Measurements from ENCODE around the gene GAB4. TPM values are rescaled to one million over a fixed set of nuclear protein-coding genes. Genes with fewer than 3 reads are reported as not detected.
"Not testable (repeated sequence)": the region's sequence is repeated elsewhere in the genome, so short reads cannot be mapped to it uniquely, and the experiment has no call there.

Gene GAB4
- total and polyA plus RNA-seq, 3 experiments from 2014 or later, result not detected

GRCh38 chr22:16937811-16938210 lies 70.2 kb downstream of the GAB4 start:
- H3K4me3 Mint-ChIP-seq, result no peak overlapping the region
- ChIA-PET POLR2A (no interaction called here), CTCF (no interaction called here)
- H3K27me3 Mint-ChIP-seq, result peaks cover 7 to 38% of the 10 kb centered on the region in 2 donors
- no peak overlapping the region for H3K4me3 ChIP-seq (ENCODE audit: low read length)
- no peak overlapping the region for H3K27ac Mint-ChIP-seq
- peaks cover 6% of the 10 kb centered on the region for H3K27me3 ChIP-seq (ENCODE audit: insufficient read depth, low read length, poor library complexity, severe bottlenecking)
- no peak overlapping the region for H3K27ac ChIP-seq (ENCODE audit: low read depth, low read length)
- H3K36me3 ChIP-seq (ENCODE audit: insufficient read depth, low read length), result no peaks in the 10 kb centered on the region
- DNase-seq, result no peak
- H3K36me3 Mint-ChIP-seq, result no peaks in the 10 kb centered on the region
- H3K4me1 ChIP-seq (ENCODE audit: insufficient read depth, low read length), result no peaks in the 10 kb centered on the region
- H3K9me3 Mint-ChIP-seq, result no peaks in the 10 kb centered on the region
- H3K9me3 ChIP-seq (ENCODE audit: low read length), result no peaks in the 10 kb centered on the region
- H3K4me1 Mint-ChIP-seq, result no peaks in the 10 kb centered on the region

DNA sequence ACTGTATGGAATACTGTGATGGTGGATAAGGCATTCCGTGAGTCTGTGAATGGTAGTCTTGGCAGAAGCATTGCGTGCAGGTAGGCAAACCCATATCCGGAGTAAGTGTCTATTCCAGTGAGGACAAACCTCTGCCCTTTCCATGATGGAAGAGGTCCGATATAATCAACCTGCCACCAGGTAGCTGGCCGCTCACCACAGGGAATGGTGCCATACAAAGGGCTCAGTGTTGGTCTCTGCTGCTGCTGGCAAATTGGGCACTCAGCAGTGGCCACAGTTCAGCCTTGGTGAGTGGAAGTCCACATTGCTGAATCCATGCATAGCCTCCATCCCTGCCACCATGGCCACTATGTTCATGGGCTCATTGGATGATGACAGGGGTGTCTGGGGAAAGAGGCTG lies 70.8 kb downstream of the GAB4 start:
- peaks cover 9 to 44% of the 10 kb centered on the region in 2 donors for H3K27me3 Mint-ChIP-seq
- POLR2A ChIA-PET; H3K36me3 Mint-ChIP-seq; H3K4me3 Mint-ChIP-seq; H3K27me3 ChIP-seq (ENCODE audit: insufficient read depth, low read length, poor library complexity, severe bottlenecking); H3K9me3 ChIP-seq (ENCODE audit: low read length); H3K27ac ChIP-seq (ENCODE audit: low read depth, low read length); H3K4me1 Mint-ChIP-seq; H3K9me3 Mint-ChIP-seq; H3K4me3 ChIP-seq (ENCODE audit: low read length); H3K36me3 ChIP-seq (ENCODE audit: insufficient read depth, low read length); H3K4me1 ChIP-seq (ENCODE audit: insufficient read depth, low read length); DNase-seq; CTCF ChIA-PET; H3K27ac Mint-ChIP-seq: not testable (repeated sequence)

DNA sequence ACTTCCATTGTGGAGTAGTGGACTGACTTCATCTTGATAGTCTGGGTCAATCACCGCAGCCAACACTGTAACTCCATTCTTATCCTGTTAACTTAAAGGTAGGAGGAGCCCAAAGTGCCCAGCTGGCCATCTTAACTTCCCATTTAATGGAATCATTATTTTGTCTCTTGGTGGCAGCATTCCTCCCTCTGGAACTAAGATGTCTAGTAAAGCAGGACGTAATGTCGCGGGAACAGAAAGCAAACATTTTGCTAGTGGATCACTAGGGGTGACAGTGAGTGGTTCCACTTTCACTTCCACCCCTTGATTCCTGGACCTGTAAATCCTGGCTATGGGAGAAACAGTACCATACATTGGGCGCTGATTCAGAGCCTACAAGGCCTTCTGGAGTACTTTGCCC lies 71.4 kb downstream of the GAB4 start:
- no peak for DNase-seq
- no peaks in the 10 kb centered on the region for H3K36me3 Mint-ChIP-seq
- Histone ChIP-seq H3K27ac (ENCODE audit: low read depth, low read length) (no peak overlapping the region), H3K4me1 (ENCODE audit: insufficient read depth, low read length) (no peaks in the 10 kb centered on the region), H3K9me3 (ENCODE audit: low read length) (no peaks in the 10 kb centered on the region), H3K36me3 (ENCODE audit: insufficient read depth, low read length) (no peaks in the 10 kb centered on the region), H3K27me3 (ENCODE audit: insufficient read depth, low read length, poor library complexity, severe bottlenecking) (peaks cover 6% of the 10 kb centered on the region), H3K4me3 (ENCODE audit: low read length) (no peak overlapping the region)
- H3K9me3 Mint-ChIP-seq, result no peaks in the 10 kb centered on the region
- H3K4me1 Mint-ChIP-seq, result no peaks in the 10 kb centered on the region
- POLR2A ChIA-PET, result no interaction called here
- no peak overlapping the region for H3K27ac Mint-ChIP-seq
- CTCF ChIA-PET, result no interaction called here
- H3K27me3 Mint-ChIP-seq, result peaks cover 12 to 50% of the 10 kb centered on the region in 2 donors
- H3K4me3 Mint-ChIP-seq, result no peak overlapping the region

GRCh38 chr22:16935209-16935608 lies 72.8 kb downstream of the GAB4 start:
- H3K27me3 ChIP-seq (ENCODE audit: insufficient read depth, low read length, poor library complexity, severe bottlenecking), result peaks cover 6% of the 10 kb centered on the region
- Mint-ChIP-seq H3K4me1 (no peaks in the 10 kb centered on the region), H3K9me3 (no peaks in the 10 kb centered on the region), H3K27me3 (peaks cover 15 to 52% of the 10 kb centered on the region in 2 donors), H3K27ac (no peak overlapping the region), H3K4me3 (no peak overlapping the region), H3K36me3 (no peaks in the 10 kb centered on the region)
- H3K4me1 ChIP-seq (ENCODE audit: insufficient read depth, low read length), result no peaks in the 10 kb centered on the region
- CTCF ChIA-PET, result no interaction called here
- no peak for DNase-seq
- no peak overlapping the region for H3K27ac ChIP-seq (ENCODE audit: low read depth, low read length)
- H3K4me3 ChIP-seq (ENCODE audit: low read length), result no peak overlapping the region
- POLR2A ChIA-PET, result no interaction called here
- no peaks in the 10 kb centered on the region for H3K36me3 ChIP-seq (ENCODE audit: insufficient read depth, low read length)
- no peaks in the 10 kb centered on the region for H3K9me3 ChIP-seq (ENCODE audit: low read length)

GRCh38 chr22:16933291-16934282 lies 74.4 kb downstream of the GAB4 start:
- POLR2A ChIA-PET, result no interaction called here
- H3K27me3 ChIP-seq (ENCODE audit: insufficient read depth, low read length, poor library complexity, severe bottlenecking), result peaks cover 6% of the 10 kb centered on the region
- DNase-seq, result no peak
- no peak overlapping the region for H3K4me3 Mint-ChIP-seq
- H3K27ac Mint-ChIP-seq, result no peak overlapping the region
- H3K36me3 ChIP-seq (ENCODE audit: insufficient read depth, low read length), result no peaks in the 10 kb centered on the region
- no peak overlapping the region for H3K4me3 ChIP-seq (ENCODE audit: low read length)
- no peaks in the 10 kb centered on the region for H3K9me3 ChIP-seq (ENCODE audit: low read length)
- H3K36me3 Mint-ChIP-seq, result no peaks in the 10 kb centered on the region
- H3K4me1 Mint-ChIP-seq, result no peaks in the 10 kb centered on the region
- CTCF ChIA-PET, result no interaction called here
- no peaks in the 10 kb centered on the region for H3K4me1 ChIP-seq (ENCODE audit: insufficient read depth, low read length)
- no peaks in the 10 kb centered on the region for H3K9me3 Mint-ChIP-seq
- H3K27ac ChIP-seq (ENCODE audit: low read depth, low read length), result no peak overlapping the region
- H3K27me3 Mint-ChIP-seq, result peaks cover 18 to 51% of the 10 kb centered on the region in 2 donors

DNA sequence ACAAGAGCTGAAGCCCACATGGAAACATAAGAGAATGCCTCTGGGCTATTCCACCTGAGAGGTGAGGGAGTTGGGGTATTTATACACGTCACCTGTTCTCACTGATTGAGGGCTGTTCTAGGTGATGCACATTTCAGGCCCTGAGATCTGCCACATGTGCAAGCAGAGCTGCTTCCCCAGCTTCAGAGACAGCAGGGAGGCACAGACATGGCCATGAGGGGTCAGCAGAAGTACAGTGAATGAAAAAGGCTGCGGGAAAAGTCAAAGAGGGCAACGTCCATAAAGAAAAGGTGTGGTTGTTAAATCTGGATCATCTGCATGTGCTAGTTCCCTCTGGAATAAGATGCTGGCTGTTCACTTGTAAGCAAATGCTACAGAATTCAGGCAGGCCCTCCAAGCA lies 75.4 kb downstream of the GAB4 start:
- Histone ChIP-seq H3K27me3 (ENCODE audit: insufficient read depth, low read length, poor library complexity, severe bottlenecking) (no peaks in the 10 kb centered on the region), H3K4me1 (ENCODE audit: insufficient read depth, low read length) (no peaks in the 10 kb centered on the region), H3K4me3 (ENCODE audit: low read length) (no peak overlapping the region), H3K27ac (ENCODE audit: low read depth, low read length) (no peak overlapping the region), H3K36me3 (ENCODE audit: insufficient read depth, low read length) (no peaks in the 10 kb centered on the region), H3K9me3 (ENCODE audit: low read length) (no peaks in the 10 kb centered on the region)
- H3K4me3 Mint-ChIP-seq, result no peak overlapping the region
- peaks cover 23 to 54% of the 10 kb centered on the region in 2 donors for H3K27me3 Mint-ChIP-seq
- H3K27ac Mint-ChIP-seq, result peak overlapping the region in 1 of 8 donors; percentile 7
- H3K4me1 Mint-ChIP-seq, result no peaks in the 10 kb centered on the region
- ChIA-PET CTCF (no interaction called here), POLR2A (no interaction called here)
- H3K9me3 Mint-ChIP-seq, result no peaks in the 10 kb centered on the region
- no peak for DNase-seq
- no peaks in the 10 kb centered on the region for H3K36me3 Mint-ChIP-seq

- CTCF ChIA-PET, result no interaction called here
- H3K36me3 ChIP-seq (ENCODE audit: insufficient read depth, low read length), result no peaks in the 10 kb centered on the region
Measured at GRCh38 chr22:16925407-16925966, 82.5 kb downstream of the GAB4 start.

GRCh38 chr22:16922706-16923105 lies 85.3 kb downstream of the GAB4 start:
- Histone ChIP-seq H3K27me3 (ENCODE audit: insufficient read depth, low read length, poor library complexity, severe bottlenecking) (no peaks in the 10 kb centered on the region), H3K36me3 (ENCODE audit: insufficient read depth, low read length) (no peaks in the 10 kb centered on the region), H3K27ac (ENCODE audit: low read depth, low read length) (no peak overlapping the region), H3K4me3 (ENCODE audit: low read length) (no peak overlapping the region), H3K9me3 (ENCODE audit: low read length) (no peaks in the 10 kb centered on the region), H3K4me1 (ENCODE audit: insufficient read depth, low read length) (no peaks in the 10 kb centered on the region)
- CTCF ChIA-PET, result no interaction called here
- Mint-ChIP-seq H3K4me1 (no peaks in the 10 kb centered on the region), H3K27me3 (peaks cover 11 to 42% of the 10 kb centered on the region in 2 donors), H3K9me3 (no peaks in the 10 kb centered on the region), H3K27ac (no peak overlapping the region), H3K36me3 (no peaks in the 10 kb centered on the region), H3K4me3 (no peak overlapping the region)
- POLR2A ChIA-PET, result no interaction called here
- no peak for DNase-seq

More at GRCh38 chr22:16925407-16925966, 82.5 kb downstream of the GAB4 start:
- Histone ChIP-seq H3K4me3 (ENCODE audit: low read length) (no peak overlapping the region), H3K9me3 (ENCODE audit: low read length) (no peaks in the 10 kb centered on the region), H3K27ac (ENCODE audit: low read depth, low read length) (no peak overlapping the region), H3K27me3 (ENCODE audit: insufficient read depth, low read length, poor library complexity, severe bottlenecking) (no peaks in the 10 kb centered on the region), H3K4me1 (ENCODE audit: insufficient read depth, low read length) (no peaks in the 10 kb centered on the region)
- Mint-ChIP-seq H3K9me3 (no peaks in the 10 kb centered on the region), H3K27me3 (peaks cover 19 to 51% of the 10 kb centered on the region in 2 donors), H3K27ac (no peak overlapping the region), H3K4me1 (no peaks in the 10 kb centered on the region), H3K36me3 (no peaks in the 10 kb centered on the region), H3K4me3 (no peak overlapping the region)
- POLR2A ChIA-PET, result no interaction called here
- DNase-seq, result no peak
